SK-N-SH treated with all-trans-retinoic acid at 6 μM for 48 hours (cell line): ENCODE data around the gene TACSTD2.

Experiments
- BACH2 ChIP-seq: fragments of 250-450 bp; sonication (Bioruptor Pico); IDR thresholded peaks from 2 replicates; pipeline ENCODE4 v1.9.0; 2021; ENCODE audit warnings: mild to moderate bottlenecking, borderline replicate concordance
- CSDC2 ChIP-seq: fragments of 250-450 bp; sonication (Bioruptor Pico); IDR thresholded peaks from 2 replicates; pipeline ENCODE4 v1.5.0; 2020; ENCODE audit warnings: mild to moderate bottlenecking, moderate library complexity
- ESRRG ChIP-seq: fragments of 250-450 bp; sonication (Bioruptor Pico); IDR thresholded peaks from 2 replicates; pipeline ENCODE4 v1.6.1; 2021; ENCODE audit warnings: mild to moderate bottlenecking
- GLIS3 ChIP-seq: fragments of 250-450 bp; sonication (Bioruptor Pico); IDR thresholded peaks from 2 replicates; pipeline ENCODE4 v1.5.0; 2020; ENCODE audit warnings: mild to moderate bottlenecking, moderate library complexity
- ISL1 ChIP-seq: fragments of 250-450 bp; sonication (Bioruptor Pico); IDR thresholded peaks from 2 replicates; pipeline ENCODE4 v2.1.2; 2022; ENCODE audit warnings: mild to moderate bottlenecking, moderate library complexity
- ZFP30 ChIP-seq: fragments of 450-650 bp; formaldehyde crosslinking; IDR thresholded peaks from 2 replicates; pipeline ENCODE4 v1.5.0; 2022; ENCODE audit warnings: mild to moderate bottlenecking, moderate library complexity

- TF ChIP-seq BACH2 (CRISPR knock-in tag), result no peak
- TF ChIP-seq ISL1, result no peak
- no peak for TF ChIP-seq GLIS3 (CRISPR knock-in tag)
- TF ChIP-seq ZFP30, result no peak
- no peak for TF ChIP-seq ESRRG (CRISPR knock-in tag)
- TF ChIP-seq CSDC2, result no peak
Measured at GRCh38 chr1:58543260-58543659, 33.8 kb downstream of the TACSTD2 start.
